OCI-LY3 (cell line): ENCODE measurements around the gene ZCCHC24.

Experiments used
- EZH2phosphoT487 ChIP-seq: fragments of 200-600 bp; shearing (Covaris generic); IDR thresholded peaks from 2 replicates; pipeline ENCODE4 v1.6.1; 2018; ENCODE audit warnings: antibody characterized with exemption, mixed run types, low read depth
- TF ChIP-seq, protein P1 (sequence below): fragments of 200-600, 300-600 bp; sonication (generic); IDR thresholded peaks from 2 replicates; pipeline ENCODE4 v1.5.1; 2014; ENCODE audit warnings: antibody characterized with exemption, low read length, low read depth

DNA sequence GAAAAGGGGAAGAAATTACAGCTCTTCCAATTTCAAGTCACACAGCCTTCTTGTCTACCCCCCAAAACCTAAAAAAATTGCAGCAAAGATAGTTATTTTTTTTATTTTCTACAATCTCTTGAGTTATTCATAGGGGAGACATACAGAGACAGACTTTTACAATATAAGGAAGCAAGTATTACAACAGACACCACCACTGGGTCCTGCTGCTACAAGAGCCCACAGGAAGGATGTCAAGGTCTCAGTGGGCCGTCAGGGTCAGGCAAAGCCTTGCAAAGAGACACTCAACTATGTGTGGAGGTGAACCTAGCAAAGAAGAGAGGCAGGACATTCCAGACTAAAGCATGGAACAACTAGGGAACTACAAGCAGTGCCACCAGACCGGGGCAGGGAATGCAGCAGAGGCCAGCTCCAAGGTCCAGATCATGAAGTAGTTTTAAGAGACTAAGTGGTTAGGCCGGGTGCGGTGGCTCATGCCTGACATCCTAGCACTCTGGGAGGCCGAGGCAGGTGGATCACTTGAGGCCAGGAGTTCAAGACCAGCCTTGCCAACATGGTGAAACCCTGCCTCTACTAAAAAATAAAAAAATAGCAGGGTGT lies 28.2 kb upstream of the ZCCHC24 start:
- TF ChIP-seq, protein P1, sequence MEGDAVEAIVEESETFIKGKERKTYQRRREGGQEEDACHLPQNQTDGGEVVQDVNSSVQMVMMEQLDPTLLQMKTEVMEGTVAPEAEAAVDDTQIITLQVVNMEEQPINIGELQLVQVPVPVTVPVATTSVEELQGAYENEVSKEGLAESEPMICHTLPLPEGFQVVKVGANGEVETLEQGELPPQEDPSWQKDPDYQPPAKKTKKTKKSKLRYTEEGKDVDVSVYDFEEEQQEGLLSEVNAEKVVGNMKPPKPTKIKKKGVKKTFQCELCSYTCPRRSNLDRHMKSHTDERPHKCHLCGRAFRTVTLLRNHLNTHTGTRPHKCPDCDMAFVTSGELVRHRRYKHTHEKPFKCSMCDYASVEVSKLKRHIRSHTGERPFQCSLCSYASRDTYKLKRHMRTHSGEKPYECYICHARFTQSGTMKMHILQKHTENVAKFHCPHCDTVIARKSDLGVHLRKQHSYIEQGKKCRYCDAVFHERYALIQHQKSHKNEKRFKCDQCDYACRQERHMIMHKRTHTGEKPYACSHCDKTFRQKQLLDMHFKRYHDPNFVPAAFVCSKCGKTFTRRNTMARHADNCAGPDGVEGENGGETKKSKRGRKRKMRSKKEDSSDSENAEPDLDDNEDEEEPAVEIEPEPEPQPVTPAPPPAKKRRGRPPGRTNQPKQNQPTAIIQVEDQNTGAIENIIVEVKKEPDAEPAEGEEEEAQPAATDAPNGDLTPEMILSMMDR = no peak
- no peak for TF ChIP-seq EZH2phosphoT487
